B cell (primary cell): ENCODE measurements around the gene TSC2. TPM values are rescaled to one million over a fixed set of nuclear protein-coding genes. Genes with fewer than 3 reads are reported as not detected.

Experiments
- ATAC-seq: fragments of 200-7000 bp; cut with Tn5 transposase; one replicate; pipeline ENCODE4 v1.10.0; 2021; ENCODE audit warnings: low read depth, mild to moderate bottlenecking, moderate number of reproducible peaks, moderate library complexity
- CTCF ChIA-PET: fragments of 350-600 bp; sonication (Branson Sonifier 250); formaldehyde crosslinking; loops from one replicate; lab custom pipeline; 2021; ENCODE audit warnings: antibody characterized with exemption, inconsistent platforms; lab: Charles Lee
- POLR2A ChIA-PET: fragments of 350-600 bp; sonication (Branson Sonifier 250); formaldehyde crosslinking; loops from one replicate; lab custom pipeline; 2021; ENCODE audit warnings: antibody characterized with exemption; lab: Charles Lee
- DNase-seq: peaks from one replicate; pipeline ENCODE4 v3.0.0; 2013
- H2AFZ ChIP-seq: 2 replicates; pipeline ENCODE4 v1.6.1; 2012; ENCODE audit warnings: mild to moderate bottlenecking, low read depth, low read length; ENCODE audit not compliant: insufficient read depth, poor library complexity, severe bottlenecking
- H3K27ac ChIP-seq, 2 donors: 1 replicate in 1 of 2; 2 replicates in 1 of 2; pipeline ENCODE4 v1.5.1; 2012 to 2013; ENCODE audit warnings: low read length in 2 of 2, mild to moderate bottlenecking in 2 of 2, moderate library complexity in 1 of 2
- H3K27me3 ChIP-seq, 4 experiments: fragments of 200-600 bp in 1 of 4; sonication (generic) in 1 of 4; replicated peaks in 1 of 4; 1 replicate in 2 of 4; 2 replicates in 2 of 4; pipeline versions ENCODE4 v1.6.1 to v1.7.0; 2013 to 2016; ENCODE audit warnings: low read length in 3 of 4, mild to moderate bottlenecking in 2 of 4, mixed read lengths in 1 of 4, moderate library complexity in 1 of 4; ENCODE audit not compliant: insufficient read depth in 4 of 4, control insufficient read depth in 3 of 4; ENCODE audit errors: control extremely low read depth in 1 of 4
- H3K36me3 ChIP-seq, 2 experiments: replicated peaks in 1 of 2; 1 replicate in 1 of 2; 2 replicates in 1 of 2; pipeline versions ENCODE4 v1.6.1 to v1.7.1; 2013; ENCODE audit warnings: low read length in 1 of 2; ENCODE audit not compliant: insufficient read depth in 2 of 2, control insufficient read depth in 1 of 2; ENCODE audit errors: control extremely low read depth in 1 of 2, extremely low read depth in 1 of 2
- H3K4me1 ChIP-seq, 2 donors: fragments of 200-600 bp in 1 of 2; sonication (generic) in 1 of 2; 1 replicate in 1 of 2; 2 replicates in 1 of 2; pipeline versions ENCODE4 v1.5.1 to v1.6.1; 2013 to 2017; ENCODE audit warnings: low read length in 2 of 2; ENCODE audit not compliant: control insufficient read depth in 2 of 2, insufficient read depth in 2 of 2
- H3K4me2 ChIP-seq: replicated peaks from 2 replicates; pipeline ENCODE3; 2012; ENCODE audit warnings: mild to moderate bottlenecking, low read depth, low read length; ENCODE audit not compliant: poor library complexity, severe bottlenecking
- H3K4me3 ChIP-seq, 5 experiments: fragments of 200-600 bp in 1 of 5; sonication (generic) in 1 of 5; 1 replicate in 3 of 5; 2 replicates in 2 of 5; pipeline versions ENCODE4 v1.5.1 to v1.7.0; 2011 to 2016; ENCODE audit warnings: low read length in 4 of 5, mild to moderate bottlenecking in 4 of 5, low read depth in 2 of 5, control low read depth in 1 of 5, moderate library complexity in 1 of 5; ENCODE audit not compliant: insufficient read depth in 1 of 5; ENCODE audit errors: control extremely low read depth in 1 of 5, extremely low read depth in 1 of 5
- H3K79me2 ChIP-seq: fragments of 200-600 bp; sonication (generic); one replicate; pipeline ENCODE4 v1.6.0; 2016; ENCODE audit warnings: low read length; ENCODE audit not compliant: control insufficient read depth, insufficient read depth
- H3K9ac ChIP-seq: fragments of 200-600 bp; sonication (generic); 2 replicates; pipeline ENCODE4 v1.6.1; 2017; ENCODE audit warnings: mild to moderate bottlenecking, low read length, moderate library complexity
- H3K9me3 ChIP-seq, 3 donors: one replicate each; pipeline versions ENCODE4 v1.6.1 to v1.7.1; 2013; ENCODE audit warnings: low read length in 2 of 3; ENCODE audit not compliant: control insufficient read depth in 2 of 3, insufficient read depth in 1 of 3; ENCODE audit errors: control extremely low read depth in 1 of 3
- H4K20me1 ChIP-seq: 2 replicates; pipeline ENCODE4 v1.6.0; 2012; ENCODE audit warnings: mild to moderate bottlenecking, low read length; ENCODE audit not compliant: insufficient read depth, control insufficient read depth, poor library complexity, severe bottlenecking
- H3K27ac Mint-ChIP-seq: one replicate; pipeline ENCODE4 v1.8.0; 2021; ENCODE audit warnings: mixed read lengths
- H3K27me3 Mint-ChIP-seq: one replicate; pipeline ENCODE4 v1.8.0; 2021; ENCODE audit warnings: mixed read lengths
- H3K4me1 Mint-ChIP-seq: one replicate; pipeline ENCODE4 v1.8.0; 2021; ENCODE audit warnings: mixed read lengths
- H3K4me3 Mint-ChIP-seq: one replicate; pipeline ENCODE4 v1.8.0; 2021; ENCODE audit warnings: mixed read lengths
- H3K9me3 Mint-ChIP-seq: one replicate; pipeline ENCODE4 v1.8.0; 2022; ENCODE audit warnings: mixed read lengths; ENCODE audit not compliant: insufficient read depth
- EZH2 ChIP-seq: IDR thresholded peaks from 2 replicates; pipeline ENCODE4 v1.6.1; 2012; ENCODE audit warnings: borderline replicate concordance, low read depth, mild to moderate bottlenecking, moderate library complexity, low read length; ENCODE audit not compliant: insufficient read depth, poor library complexity, severe bottlenecking
- WGBS: methylation state at CpG from one replicate; pipeline ENCODE4 v1.1.5; 2013; ENCODE audit warnings: missing lambda C conversion rate; ENCODE audit not compliant: insufficient coverage; 5-methylcytosine and 5-hydroxymethylcytosine counted together
- intact Hi-C: fragments of 100-400 bp; cut with micrococcal nuclease; formaldehyde crosslinking; loops from one replicate; pipeline ENCODE4 v1.10.0; 2022
- polyA plus RNA-seq: library from polyadenylated mRNA; depleted of rRNA; stranded (reverse); fragments of >200 nt; gene quantifications from 2 replicates; pipeline ENCODE4 v1.2.3, GENCODE V29; 2012
- total RNA-seq, 2 donors: library from RNA; stranded (reverse); fragments of 120-200 nt in 1 of 2; gene quantifications; 1 replicate in 1 of 2; 2 replicates in 1 of 2; pipeline versions ENCODE4 v1.2.3 to v1.2.4, GENCODE V29; 2013 to 2022
- TF ChIP-seq, protein P1 (sequence below): fragments of 200-600 bp; IDR thresholded peaks from one replicate; pipeline ENCODE4 v1.8.0; 2022; ENCODE audit warnings: antibody characterized with exemption, mild to moderate bottlenecking

Gene TSC2
- total and polyA plus RNA-seq, 2 donors (not counting 1 experiment from before 2014, with no cell fraction given), result 128 to 194 TPM

DNA sequence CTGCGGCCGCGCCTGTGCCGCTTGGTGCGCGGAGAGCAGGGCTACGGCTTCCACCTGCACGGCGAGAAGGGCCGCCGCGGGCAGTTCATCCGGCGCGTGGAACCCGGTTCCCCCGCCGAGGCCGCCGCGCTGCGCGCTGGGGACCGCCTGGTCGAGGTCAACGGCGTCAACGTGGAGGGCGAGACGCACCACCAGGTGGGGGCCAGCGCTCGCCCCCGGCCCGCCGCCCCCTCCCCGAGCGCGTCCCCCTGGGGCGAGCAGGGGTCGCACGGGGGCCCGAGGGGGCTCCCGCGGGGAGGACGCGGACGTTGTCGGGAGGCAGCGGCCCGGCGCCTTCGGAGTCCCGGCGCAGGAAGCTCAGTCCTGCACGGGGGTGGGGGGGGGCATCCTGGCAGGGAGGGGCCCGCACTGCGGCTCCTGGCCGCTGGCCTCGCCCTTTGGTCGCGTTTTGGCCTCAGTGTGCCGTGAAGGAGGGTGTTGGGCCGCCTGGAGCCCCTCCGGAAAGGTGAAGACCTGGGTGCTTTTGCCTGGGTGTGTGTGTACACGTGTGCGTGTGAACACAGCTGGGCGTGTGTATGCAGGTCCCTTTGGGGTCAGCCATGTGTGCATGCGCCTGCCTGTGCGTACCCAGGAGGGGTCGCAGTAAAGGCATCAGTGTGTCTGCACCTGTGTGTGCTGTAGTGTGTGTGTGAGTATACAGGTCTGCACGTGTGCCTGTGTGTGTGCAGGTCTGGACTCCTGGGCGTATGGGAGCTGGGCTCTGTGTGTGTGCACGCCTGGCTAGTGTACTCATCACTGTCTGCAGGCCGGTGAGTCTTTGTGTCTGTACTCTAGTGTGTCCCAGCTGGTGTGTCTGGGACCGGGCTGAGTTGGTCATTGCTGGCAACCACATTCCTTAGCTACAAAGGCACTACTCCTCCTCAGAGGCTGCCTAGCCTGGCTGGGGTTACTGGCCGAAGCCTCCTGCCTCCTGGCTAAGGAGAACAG lies 20.5 kb upstream of the TSC2 start:
- H3K4me3 ChIP-seq, result peak overlapping the region in 3 of 5 experiments; percentile 37 to 48 (median 44)
- peaks cover 0 to 40% (median 16%) of the 10 kb centered on the region in 4 experiments for H3K27me3 ChIP-seq
- ATAC-seq, result no peak
- peak; percentile 60 for DNase-seq
- WGBS, result 9% methylated on average over 73 of the region's 76 CpGs
- H3K27ac ChIP-seq, result no peak overlapping the region
- peak overlapping the region; percentile 94 for H3K4me2 ChIP-seq
- H3K4me1 ChIP-seq, result peaks cover 24 to 26% of the 10 kb centered on the region in 2 donors
- H3K9me3 ChIP-seq, result peaks cover 0 to 12% (median 0%) of the 10 kb centered on the region in 3 donors
- H3K27ac Mint-ChIP-seq, result peak overlapping the region; percentile 53
- peak overlapping the region; percentile 85 for H3K4me3 Mint-ChIP-seq
- H3K4me1 Mint-ChIP-seq, result peaks cover 18% of the 10 kb centered on the region
- H3K9me3 Mint-ChIP-seq, result no peaks in the 10 kb centered on the region
- no peaks in the 10 kb centered on the region for H4K20me1 ChIP-seq
- CTCF ChIA-PET, result interaction anchor here (0.9 to 2.2 kb wide), 5 partner anchors 11 to 128 kb away, joined by 3 to 9 read pairs (median 6); partner anchors contain the start of genes NTHL1, TRAF7 and TSC2
- peak overlapping the region; percentile 69 for H2AFZ ChIP-seq
- no peaks in the 10 kb centered on the region for H3K79me2 ChIP-seq
- no peak for TF ChIP-seq EZH2
- TF ChIP-seq, protein P1, sequence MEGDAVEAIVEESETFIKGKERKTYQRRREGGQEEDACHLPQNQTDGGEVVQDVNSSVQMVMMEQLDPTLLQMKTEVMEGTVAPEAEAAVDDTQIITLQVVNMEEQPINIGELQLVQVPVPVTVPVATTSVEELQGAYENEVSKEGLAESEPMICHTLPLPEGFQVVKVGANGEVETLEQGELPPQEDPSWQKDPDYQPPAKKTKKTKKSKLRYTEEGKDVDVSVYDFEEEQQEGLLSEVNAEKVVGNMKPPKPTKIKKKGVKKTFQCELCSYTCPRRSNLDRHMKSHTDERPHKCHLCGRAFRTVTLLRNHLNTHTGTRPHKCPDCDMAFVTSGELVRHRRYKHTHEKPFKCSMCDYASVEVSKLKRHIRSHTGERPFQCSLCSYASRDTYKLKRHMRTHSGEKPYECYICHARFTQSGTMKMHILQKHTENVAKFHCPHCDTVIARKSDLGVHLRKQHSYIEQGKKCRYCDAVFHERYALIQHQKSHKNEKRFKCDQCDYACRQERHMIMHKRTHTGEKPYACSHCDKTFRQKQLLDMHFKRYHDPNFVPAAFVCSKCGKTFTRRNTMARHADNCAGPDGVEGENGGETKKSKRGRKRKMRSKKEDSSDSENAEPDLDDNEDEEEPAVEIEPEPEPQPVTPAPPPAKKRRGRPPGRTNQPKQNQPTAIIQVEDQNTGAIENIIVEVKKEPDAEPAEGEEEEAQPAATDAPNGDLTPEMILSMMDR, result no peak
- H3K36me3 ChIP-seq, result no peaks in the 10 kb centered on the region
- intact Hi-C loops, result loop anchor here (10.0 kb wide), 2 partner anchors 227 to 477 kb away; partner anchors contain the start of gene ECI1
- H3K27me3 Mint-ChIP-seq, result peaks cover 13% of the 10 kb centered on the region
- POLR2A ChIA-PET, result interaction anchor here (0.6 kb wide), 2 partner anchors 415 to 721 kb away, joined by 4 to 6 read pairs; partner anchors contain the start of genes CRAMP1 and IFT140
- peak overlapping the region; percentile 52 for H3K9ac ChIP-seq
